ENCODE results near the gene COPS3.

Gene COPS3

DNA sequence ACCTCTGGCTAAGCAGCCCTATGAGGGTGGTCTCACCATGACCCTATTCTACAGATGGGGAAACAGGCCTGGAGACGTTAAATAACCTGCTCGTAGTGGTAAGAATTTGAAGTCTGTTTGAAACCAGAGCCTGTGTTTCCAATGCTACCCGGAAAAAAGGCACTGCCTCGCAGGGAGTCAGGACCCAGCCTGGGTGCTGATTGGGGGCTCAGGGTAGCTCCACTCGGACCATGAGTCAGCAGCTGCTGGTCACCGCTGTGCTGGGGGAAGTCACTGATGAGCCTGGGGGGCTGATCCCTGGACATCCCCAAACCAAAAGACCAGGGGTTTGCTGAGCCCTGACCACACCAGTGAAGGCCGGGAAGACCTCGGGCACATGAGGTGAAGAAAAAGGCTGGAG, 65.5 kb downstream of the COPS3 start:
- DNase-seq: no peak

DNA sequence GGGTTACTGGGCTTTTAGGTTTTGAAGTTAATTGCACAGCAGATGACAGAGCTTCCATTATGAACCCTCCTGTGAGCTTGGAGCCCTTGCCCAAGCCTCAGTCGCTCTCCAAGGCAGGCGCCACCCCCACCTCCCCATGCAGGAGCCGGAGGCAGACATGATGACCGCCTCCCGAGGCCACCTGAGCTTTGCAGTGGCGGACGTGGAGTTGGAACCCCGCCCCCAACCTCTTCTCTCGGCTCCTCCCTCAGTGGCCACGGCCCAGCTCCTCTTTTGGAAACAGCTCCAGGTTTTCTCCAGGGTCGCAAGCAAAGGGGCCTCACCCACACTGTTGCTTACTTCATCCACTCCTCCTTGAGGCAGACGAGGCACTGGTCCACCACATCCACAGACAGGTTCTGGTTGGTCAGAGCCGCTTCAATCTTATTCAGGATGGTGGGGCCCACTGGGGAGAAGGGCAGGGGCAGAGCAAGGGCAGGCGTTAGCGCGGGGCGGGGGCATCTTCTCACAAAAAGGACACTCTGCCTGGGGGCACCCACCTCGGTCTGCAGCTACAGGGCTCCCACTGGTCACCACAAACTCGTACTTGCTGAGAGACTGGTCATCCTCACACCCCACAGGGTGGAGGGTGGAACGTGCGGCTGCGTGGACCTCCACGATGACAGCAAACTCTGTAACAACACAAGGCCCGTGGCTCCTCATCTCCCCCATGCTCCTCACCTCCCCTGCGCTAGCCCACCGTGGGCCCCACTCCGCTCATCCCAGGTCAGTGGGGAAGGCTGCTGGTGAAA, 66.2 kb downstream of the COPS3 start:
- DNase-seq: no peak

DNA sequence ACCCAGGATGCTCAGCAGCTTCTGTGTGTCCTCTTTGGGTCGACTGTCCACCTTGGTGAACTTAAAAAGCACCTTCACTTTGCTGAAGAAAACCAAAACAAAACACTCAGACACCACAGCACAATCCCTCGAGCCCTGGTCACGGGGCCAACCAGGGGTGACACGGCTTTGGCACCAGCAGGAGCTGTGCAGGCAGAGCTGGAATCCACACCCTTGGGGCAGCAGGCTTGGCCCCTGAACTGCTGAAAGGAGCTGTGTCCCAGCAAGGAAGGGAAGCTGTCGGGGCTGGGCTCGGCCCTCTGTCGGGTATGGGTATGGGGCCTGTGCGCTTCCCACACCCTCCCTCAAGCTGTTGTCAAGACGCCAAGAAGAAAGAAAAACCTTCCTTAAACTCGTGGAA, 67.3 kb downstream of the COPS3 start:
- no peak for DNase-seq

DNA sequence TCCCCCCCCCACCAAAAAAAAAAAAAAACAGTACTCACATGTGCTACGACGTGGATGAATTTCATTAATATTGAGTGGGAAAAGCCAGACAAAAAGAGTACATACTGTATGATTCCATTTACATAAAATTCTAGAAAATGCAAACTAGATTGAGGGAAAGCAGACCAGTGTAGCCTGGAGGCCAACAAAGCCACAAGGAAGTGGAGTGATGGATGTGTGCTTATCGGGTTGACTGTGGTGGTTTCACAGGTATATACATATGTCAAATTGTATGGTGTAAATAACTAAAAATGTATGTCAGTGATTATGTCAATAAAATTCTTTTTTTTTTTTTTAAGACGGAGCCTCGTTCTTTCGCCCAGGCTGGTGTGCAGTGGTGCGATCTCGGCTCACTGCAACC, 73.0 kb downstream of the COPS3 start:
- no peak for DNase-seq

DNA sequence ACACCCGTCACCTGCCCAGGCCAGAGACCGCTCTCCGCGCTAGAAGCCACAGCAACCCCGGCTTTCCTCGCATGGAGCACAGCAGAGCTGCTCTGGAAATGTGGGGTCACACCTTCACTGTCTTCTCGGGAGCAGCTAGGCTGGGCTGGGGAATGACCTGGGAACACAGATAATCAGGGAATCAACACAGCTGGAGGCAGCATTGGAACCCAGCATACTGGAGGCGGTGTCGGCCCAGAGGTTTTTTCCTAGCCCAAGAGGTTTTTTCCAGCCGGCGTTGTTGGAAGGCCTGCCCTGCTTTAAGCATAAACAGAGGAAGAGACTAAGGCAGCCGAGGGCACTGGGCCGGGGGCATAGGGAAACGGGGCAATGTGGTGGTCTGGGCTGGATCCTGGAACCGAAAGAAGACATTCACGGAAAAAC, 74.1 kb downstream of the COPS3 start:
- DNase-seq: no peak

DNA sequence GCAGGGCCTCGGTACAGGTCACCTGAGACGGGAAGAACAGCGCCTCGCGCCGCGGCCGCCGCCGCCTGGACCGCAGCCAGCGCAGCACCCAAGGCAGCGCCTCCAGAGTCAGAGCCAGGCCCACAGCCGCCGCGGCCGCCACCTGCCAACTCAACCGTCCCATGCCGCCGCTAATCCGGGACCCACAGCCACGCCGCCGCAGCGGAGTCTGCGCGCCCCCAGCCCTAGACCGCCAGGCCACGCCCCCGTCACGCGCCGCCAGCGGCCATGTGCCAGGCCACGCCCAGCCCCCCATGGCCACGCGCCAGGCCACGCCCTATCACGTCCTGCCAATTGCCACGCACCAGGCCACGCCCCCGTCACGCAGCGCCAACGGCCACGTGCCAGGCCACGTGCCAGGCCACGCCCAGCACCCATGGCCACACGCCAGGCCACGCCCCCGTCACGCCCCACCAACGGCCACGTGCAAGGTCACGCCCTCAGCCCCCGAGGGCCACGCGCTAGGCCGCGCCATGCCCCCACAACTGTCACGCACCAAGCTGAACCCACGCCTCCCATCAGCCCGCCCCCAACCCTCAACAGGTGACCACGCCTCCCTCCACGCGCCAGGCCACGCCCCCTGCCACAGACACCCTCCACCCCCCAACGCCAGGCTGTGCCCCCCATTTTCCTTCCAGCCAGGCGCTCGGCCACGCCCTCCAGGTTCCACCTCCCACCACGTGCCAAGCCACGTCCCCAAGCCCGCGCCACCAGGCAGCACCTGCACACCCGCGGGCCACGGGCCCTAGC, 74.7 kb downstream of the COPS3 start, which contains the start of gene PLD6:
TSS of gene PLD6 (minus strand) at position 210 of the 789 bp plus-strand sequence. CDS start at position 163, 47 bp downstream.
- peak in 1 of 2 donors; percentile 45 for DNase-seq

DNA sequence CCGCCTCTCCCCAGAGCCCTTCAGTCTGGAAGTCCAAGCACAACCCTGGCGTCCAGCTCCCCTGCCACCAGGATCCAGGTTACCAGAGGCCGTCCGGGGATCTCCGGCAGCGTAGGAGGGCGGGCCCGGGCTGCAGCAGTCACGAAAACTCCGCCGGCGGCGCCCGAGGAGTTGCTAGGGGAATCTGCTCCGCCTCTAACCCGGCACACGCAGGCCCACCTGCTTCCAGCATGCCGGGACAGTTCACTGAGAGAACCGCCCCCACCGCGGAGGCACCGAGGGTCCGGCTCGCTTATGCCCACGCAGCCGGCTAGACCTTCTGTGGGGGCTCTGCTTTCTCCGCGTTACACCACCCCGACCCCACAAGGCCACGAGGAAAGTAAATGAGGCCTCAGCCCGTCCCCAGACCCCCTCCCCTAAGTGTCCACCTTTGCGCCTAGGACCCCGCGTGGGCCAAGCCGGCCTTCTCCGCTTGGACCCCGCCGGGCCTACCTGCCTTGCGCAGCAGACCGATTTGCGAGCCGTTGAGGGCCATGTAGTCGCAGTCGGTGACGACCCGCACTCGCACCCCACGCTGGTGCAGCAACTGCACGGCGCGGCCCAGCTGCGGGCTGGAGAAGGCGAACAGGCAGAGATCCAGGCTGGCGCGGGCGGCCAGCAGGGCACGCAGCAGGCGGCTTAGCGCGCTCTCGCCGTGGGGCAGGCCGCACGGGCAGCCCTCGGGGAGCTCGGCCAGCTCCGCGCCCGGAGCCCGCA, 75.5 kb downstream of the COPS3 start:
- no peak for DNase-seq

DNA sequence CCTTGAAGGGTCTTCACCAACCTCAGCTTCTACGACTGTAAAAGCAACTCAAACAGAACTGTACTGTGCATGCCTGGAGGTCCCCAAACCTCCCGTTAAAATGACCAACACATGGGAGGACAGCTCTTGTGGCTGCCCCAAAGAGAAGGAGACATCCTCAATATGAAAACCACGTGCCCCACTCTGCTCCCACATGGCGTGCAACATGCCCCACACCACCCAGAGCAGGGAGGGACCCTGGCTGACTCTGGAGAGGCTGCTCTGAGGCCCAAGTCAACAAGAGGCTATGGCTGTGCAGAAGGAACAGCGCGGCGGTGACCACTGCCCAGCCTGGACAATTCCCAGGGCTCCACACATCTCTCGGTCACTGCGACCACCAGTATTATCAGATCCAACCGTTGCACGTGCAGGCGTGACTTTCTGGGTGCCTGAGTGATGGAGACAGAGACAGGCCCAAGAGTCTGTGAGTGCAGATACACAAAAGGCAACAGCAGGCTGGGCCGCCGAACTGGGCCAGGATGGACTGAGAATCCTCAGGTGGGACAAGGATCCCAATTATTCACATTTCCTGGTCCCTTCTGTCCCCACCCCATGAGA, 76.3 kb downstream of the COPS3 start:
- no peak for DNase-seq

DNA sequence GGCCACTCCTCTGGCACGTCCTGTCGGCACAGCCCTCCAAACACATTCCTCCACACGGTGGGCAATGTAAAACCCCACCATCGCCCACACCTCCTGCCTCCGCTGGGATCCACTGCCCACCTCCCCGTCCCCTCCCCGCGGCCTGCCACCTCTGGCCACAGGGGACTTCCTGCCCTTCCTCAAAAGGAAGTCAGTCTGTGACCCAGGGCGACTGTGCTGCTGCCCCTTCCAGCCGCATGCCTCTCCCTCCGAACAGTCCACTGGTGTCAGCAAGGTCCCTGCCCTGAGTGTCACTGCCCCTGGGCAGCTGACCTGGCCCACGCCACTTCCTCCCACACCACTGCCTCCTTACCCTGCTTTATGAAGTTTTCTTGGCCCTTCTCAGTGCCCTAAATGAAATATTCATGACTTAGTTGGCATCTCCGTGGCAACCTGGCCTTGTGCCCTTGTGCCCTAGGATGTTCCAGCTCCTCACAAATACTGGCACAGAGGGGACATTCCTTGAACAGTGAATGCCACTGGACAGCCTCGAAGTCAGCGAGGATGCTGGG, 76.9 kb downstream of the COPS3 start:
- peak; percentile 35 to 46 for DNase-seq

DNA sequence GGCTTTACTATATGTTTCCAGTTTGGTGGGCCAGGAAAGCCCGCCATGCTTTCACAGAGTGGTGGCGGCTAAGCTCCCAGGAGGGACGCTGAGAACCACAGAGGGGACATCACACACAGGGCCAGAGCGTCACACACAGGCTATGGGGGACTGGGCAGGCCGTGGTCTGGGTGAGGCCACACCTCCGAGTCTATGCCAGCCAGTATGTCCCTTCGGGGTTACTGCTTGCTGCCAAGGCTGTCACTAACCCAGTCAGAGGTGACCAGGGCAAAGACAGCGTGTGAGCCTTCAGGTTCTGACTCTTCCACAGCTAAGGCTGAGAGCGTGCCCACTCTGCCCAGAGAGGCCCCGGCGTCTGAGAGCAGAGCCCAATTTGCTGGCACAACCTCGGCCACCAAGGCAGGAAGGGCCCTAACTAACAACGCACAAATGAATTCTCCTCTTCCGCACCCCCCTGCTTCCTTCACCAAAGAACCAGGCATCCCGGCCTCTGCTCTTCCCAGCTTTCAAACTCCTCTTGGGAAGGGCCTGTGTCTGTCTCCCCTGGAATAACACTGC, 77.8 kb downstream of the COPS3 start:
- DNase-seq: no peak

DNA sequence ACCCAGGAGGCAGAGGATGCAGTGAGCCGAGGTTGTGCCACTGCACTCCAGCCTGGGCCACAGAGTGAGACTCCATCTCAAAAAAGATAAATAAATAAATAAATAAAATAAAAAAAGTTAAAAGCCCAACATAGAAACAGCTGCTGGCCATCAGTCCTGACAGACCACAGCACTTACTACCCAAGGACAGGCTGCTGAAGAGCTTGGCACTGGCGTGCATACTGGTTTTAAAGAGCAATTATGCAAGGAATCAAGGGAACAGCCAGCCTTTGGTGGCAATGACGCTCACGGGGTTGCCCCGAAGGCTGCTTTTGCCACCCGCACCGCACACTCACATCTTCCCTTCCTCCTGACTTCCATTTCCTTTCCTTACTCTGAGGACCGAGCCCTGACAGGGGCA, 79.1 kb downstream of the COPS3 start:
- DNase-seq: no peak

DNA sequence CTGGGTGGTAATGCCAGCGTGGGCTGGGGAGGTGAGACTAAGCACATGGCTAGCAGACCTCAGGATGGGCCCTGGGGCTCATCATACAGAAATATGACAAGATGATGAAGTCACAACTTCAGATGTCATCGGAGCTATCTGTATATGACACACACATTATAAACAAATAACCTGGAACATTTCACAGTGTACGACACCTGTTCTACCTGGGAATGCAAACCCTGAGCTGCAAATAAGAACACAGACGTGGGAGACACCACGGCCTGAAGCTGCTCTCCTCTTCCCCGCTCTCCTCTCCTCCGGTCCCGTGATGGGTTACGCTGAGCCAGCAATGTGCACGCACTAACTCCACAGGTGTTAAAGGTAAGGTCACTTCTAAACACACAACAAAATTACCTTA, 79.8 kb downstream of the COPS3 start:
- no peak for DNase-seq

DNA sequence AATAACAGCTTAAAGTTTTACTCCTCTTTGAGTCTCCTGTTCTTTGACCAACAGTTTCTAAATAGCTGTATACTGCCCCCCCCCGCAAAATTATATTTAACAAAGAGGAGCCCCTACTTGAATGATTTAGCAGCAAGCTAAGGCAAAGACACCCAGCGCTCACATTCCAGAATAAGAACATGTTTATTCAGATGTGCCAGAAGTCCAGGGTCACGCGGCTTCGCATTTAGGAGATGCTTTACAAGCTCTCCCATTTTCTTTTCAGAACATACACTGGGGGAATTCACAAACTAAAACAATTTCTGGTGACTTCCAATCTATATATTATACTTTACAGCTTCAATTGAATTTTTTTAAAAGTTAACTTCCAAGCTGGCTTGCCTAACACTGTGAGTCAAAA, 80.2 kb downstream of the COPS3 start:
- DNase-seq: no peak

DNA sequence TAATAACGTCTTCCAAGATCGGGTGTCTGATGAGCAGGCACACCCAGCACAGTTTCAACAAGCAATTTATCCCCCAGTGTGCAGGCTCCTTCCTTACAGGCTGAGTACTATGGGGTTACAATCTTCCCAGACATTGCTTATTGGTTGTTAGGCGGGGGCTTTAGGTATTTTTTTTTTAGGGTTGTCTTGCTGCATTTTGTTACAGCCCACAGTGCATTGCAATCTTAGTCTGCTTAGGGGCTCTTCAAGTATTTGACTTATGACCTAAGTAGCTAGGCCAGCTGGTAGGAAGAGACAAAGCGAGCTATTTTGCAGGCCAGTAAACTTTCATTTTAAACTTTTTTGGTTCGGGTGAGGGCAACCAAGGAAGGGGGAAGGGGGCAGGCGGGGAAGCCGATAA, 80.7 kb downstream of the COPS3 start:
- DNase-seq: no peak

DNA sequence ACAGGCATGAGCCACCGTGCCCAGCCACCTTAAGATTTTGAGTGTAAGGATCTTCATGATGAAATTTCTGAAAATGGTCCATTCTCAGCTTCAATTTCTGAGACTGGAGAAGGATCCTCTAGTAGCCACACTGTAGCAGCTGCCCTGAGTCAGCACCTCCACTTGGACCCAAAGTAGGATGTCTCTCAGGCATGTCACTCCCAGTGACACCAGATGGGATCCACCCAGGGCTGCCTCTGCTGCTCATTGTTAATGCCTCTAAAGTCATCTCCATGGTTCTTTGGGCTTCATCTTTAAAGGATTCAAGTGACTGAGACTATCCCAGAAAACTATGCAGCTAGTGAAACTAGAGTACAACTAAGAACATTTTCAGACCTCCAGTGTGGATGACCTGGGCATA, 82.8 kb downstream of the COPS3 start:
- DNase-seq: no peak

DNA sequence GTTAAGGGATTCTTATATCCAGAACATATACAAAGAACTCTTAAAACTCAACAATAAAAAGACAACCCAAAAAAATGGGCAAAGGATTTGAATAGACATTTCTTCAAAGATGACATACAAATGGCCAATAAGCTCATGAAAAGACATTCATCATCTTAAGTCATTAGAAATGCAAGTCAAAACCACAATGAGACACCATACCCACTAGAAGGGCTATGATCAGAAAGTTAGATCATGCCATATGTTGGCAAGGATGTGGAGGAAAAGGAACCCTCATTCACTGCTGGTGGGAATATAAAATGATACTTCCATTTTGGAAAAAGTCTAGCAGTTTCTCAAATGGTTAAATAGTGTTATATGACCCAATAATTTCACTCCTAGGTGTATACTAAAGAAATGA, 84.3 kb downstream of the COPS3 start:
- no peak for DNase-seq

Measured in hippocampal formation (tissue), 2 donors.